ENCODE data around the gene CREB3L4. TPM values are rescaled to one million over a fixed set of nuclear protein-coding genes. Genes with fewer than 3 reads are reported as not detected.
A peak's percentile ranks its signal among the peaks of the same experiment; 100 is the strongest.

Gene CREB3L4
- total and polyA plus RNA-seq, 2 of the 13 experiments (the other 11 are each of a cell fraction or from before 2014, with no cell fraction given): 9.9 to 18.7 TPM

- TF ChIP-seq ZNF549 (CRISPR knock-in tag; IDR thresholded peaks at IDR 0.05): no peak
- TF ChIP-seq SNAPC2 (CRISPR knock-in tag; IDR thresholded peaks at IDR 0.05): peak; percentile 79; the same call in 1 of the 2 replicates
- no peak; the same call in 1 of the 2 replicates for TF ChIP-seq KDM3A (CRISPR knock-in tag; IDR thresholded peaks at IDR 0.05; ENCODE audit: low read depth)
- TF ChIP-seq ATF7 (IDR thresholded peaks at IDR 0.05): no peak
- peak; percentile 42; the same call in 1 of the 2 replicates for TF ChIP-seq ATF7 (CRISPR knock-in tag; IDR thresholded peaks at IDR 0.05)
- peak; percentile 32; the same call in 1 of the 2 replicates for TF ChIP-seq ISL2 (CRISPR knock-in tag; IDR thresholded peaks at IDR 0.05)
- peak; percentile 66; the same call in 1 of the 2 replicates for TF ChIP-seq ZNF256 (CRISPR knock-in tag; conservative IDR thresholded peaks at IDR 0.05)
- no peak for TF ChIP-seq ZNF44 (CRISPR knock-in tag; IDR thresholded peaks at IDR 0.05)
- TF ChIP-seq ETS1 (CRISPR knock-in tag; IDR thresholded peaks at IDR 0.05): no peak
- TF ChIP-seq GTF3A (CRISPR knock-in tag; conservative IDR thresholded peaks at IDR 0.05): no peak
- TF ChIP-seq ZFP82 (CRISPR knock-in tag; IDR thresholded peaks at IDR 0.05; ENCODE audit: borderline replicate concordance): no peak
- TF ChIP-seq GLI4 (CRISPR knock-in tag; IDR thresholded peaks at IDR 0.05; ENCODE audit: borderline replicate concordance): no peak
- peak; percentile 22 for TF ChIP-seq ZNF18 (CRISPR knock-in tag; IDR thresholded peaks at IDR 0.05; ENCODE audit: insufficient replicate concordance)
- TF ChIP-seq, protein P1, sequence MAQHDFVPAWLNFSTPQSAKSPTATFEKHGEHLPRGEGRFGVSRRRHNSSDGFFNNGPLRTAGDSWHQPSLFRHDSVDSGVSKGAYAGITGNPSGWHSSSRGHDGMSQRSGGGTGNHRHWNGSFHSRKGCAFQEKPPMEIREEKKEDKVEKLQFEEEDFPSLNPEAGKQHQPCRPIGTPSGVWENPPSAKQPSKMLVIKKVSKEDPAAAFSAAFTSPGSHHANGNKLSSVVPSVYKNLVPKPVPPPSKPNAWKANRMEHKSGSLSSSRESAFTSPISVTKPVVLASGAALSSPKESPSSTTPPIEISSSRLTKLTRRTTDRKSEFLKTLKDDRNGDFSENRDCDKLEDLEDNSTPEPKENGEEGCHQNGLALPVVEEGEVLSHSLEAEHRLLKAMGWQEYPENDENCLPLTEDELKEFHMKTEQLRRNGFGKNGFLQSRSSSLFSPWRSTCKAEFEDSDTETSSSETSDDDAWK (CRISPR knock-in tag; IDR thresholded peaks at IDR 0.05): no peak
- peak; percentile 94 for TF ChIP-seq ARNTL (CRISPR knock-in tag; IDR thresholded peaks at IDR 0.05)
- peak; percentile 61; the same call in 1 of the 2 replicates for TF ChIP-seq SP140L (CRISPR knock-in tag; IDR thresholded peaks at IDR 0.05; ENCODE audit: borderline replicate concordance)
- TF ChIP-seq PHB2 (IDR thresholded peaks at IDR 0.05; ENCODE audit: partially characterized antibody): no peak
- no peak for TF ChIP-seq ZNF460 (CRISPR knock-in tag; IDR thresholded peaks at IDR 0.05; ENCODE audit: borderline replicate concordance)
- peak; percentile 93 for TF ChIP-seq ZNF431 (CRISPR knock-in tag; IDR thresholded peaks at IDR 0.05; ENCODE audit: borderline replicate concordance, low read depth)
- no peak; the same call in 1 of the 2 replicates for TF ChIP-seq CBX5 (CRISPR knock-in tag; IDR thresholded peaks at IDR 0.05; ENCODE audit: borderline replicate concordance)
- TF ChIP-seq ZSCAN20 (CRISPR knock-in tag; IDR thresholded peaks at IDR 0.05; ENCODE audit: borderline replicate concordance): no peak
- peak; percentile 68; the same call in 1 of the 2 replicates for TF ChIP-seq ZBTB34 (CRISPR knock-in tag; IDR thresholded peaks at IDR 0.05)
- TF ChIP-seq CHD4 (IDR thresholded peaks at IDR 0.05; ENCODE audit: borderline replicate concordance, low read length): no peak; the same call in 1 of the 2 replicates
- TF ChIP-seq RORA (CRISPR knock-in tag; IDR thresholded peaks at IDR 0.05): no peak
These were observed at the start of gene CREB3L4 (continued) for GRCh38 chr1:153967107-153967999.

Measured in HepG2 (cell line).